ENCODE data around the gene EXOG.

Gene EXOG

DNA sequence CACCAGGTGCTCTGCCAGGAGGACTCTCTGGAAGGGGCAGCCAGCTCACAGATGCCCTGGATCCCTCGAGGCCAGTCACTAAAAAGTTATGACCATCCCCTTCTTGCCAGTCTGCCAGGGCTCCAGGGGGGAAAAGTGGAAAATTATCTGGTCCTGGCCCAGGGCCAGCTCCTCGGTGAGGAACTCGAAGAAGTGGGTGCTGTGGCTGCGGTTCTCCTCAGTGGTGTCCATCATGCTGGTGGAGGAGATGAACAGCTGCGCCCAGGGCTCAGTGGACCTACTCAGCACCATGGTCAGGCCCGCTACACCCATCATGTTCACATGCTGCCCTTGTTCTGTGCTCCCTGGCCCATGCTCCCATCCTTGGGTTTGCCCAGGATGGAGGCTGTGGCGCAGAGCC lies 19.2 kb downstream of the EXOG start:
- DNase-seq = no peak

GRCh38 chr3:38516669-38517068 lies 20.5 kb downstream of the EXOG start:
- DNase-seq = no peak

DNA sequence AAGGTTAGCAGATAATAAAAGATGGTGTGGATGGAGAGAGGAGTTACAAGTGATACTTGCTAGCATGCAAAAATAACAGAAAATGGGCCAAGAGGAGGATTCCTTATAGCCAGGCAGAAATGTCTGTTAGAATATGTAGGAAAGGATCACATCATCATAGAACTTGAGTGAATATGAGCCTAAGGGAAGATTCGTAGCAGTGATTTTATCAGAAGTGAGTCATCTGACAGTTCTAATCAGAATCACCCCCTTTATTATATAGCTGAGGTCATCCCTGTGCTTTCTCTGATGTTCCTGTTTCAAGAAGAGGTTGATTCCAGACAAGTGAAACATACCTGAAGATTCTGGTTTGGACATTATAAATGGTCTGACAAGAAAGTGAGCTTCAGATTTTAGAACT lies 22.9 kb downstream of the EXOG start:
- DNase-seq = no peak

DNA sequence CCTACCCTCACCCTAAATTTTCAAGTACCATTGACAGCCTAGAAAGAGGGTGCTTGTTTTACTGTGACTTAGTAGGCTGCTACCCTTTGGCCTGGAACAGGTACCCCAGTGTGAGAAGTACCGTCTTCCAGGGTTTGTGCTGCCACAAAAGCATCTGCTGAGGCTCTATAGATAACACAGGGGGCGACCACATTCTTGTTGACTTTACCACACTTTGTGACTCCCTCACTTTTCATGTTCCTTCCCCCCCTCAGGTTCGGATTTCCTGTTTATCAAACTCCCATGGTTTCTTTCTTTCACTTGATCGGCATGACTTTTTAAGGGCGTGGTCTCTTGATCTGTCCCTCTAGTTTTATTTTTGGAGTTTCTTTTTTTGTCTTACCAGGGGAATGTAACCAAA lies 23.5 kb downstream of the EXOG start:
- no peak for DNase-seq

GRCh38 chr3:38521391-38521987 lies 25.3 kb downstream of the EXOG start:
- peak; percentile 53 for DNase-seq

DNA sequence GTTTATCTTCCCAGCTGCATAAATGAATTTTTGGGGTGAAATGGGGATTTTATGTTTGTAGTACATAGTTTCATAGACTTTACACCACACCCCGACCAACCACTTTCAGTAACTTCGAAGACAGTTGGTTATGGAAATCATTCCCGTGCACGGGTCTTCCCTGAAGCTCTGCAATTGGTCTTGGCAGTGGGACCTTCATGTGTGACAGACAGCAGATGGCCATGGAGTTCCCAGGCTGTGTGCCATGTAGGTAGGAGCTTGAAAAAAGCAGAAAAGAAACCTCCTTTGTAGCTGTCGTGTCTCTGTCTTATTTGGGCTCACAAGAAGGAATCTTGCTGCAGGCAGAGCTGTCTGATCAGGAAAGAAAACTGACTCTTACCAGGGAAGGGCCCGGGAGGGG lies 25.9 kb downstream of the EXOG start:
- no peak for DNase-seq

DNA sequence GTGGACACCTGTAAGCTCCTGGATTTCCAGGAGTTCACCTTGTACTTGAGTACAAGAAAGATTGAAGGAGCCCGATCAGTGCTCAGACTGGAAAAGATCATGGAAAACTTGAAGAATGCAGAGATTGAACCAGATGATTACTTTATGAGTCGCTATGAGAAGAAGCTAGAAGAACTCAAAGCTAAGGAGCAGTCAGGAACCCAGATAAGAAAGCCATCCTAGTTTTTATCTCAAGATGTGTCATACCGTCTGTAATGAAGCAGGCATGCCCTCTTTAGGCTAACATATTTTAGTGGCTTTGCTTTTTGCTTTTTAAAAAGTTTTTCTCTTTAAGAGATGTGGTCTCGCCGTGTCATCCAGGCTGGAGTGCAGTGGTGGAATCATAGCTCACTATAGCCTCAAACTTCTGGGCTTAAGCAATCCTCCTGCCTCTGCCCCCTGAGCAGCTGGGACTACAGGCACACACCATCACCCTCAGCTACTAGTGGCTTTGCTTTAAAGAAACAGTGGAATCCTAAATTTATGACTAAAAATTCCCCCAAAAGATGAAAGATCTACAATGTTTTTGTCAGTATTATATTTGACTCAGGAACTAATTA lies 28.1 kb downstream of the EXOG start:
- DNase-seq = no peak

- no peak for DNase-seq
Observed at GRCh38 chr3:38526792-38527191, 30.7 kb downstream of the EXOG start.

GRCh38 chr3:38528457-38528856 lies 32.3 kb downstream of the EXOG start:
- no peak for DNase-seq

- DNase-seq = no peak
Observed at GRCh38 chr3:38532529-38532928, 36.4 kb downstream of the EXOG start.

- DNase-seq = no peak
Observed at GRCh38 chr3:38533285-38533976, 37.3 kb downstream of the EXOG start.

DNA sequence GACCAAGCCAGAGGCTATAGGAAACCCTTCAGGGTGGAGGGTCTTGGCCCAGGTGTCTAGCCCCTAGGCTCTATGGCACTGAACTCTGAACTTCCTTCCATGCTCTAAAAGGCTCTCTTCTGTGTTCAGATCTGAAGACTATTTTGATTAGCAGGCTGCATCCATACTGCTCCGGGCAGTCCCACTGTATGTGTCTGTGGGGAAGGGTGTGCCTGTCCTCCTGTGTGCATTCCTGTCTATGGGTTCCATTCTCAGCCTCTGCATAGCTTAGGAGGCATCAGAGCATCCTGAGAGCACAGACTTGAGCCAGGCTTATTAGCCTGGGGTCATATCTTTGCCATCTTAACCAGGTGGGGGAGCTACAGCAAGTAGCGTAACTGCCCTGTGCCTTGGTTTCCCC lies 38.0 kb downstream of the EXOG start:
- no peak for DNase-seq

- DNase-seq = no peak
Observed at GRCh38 chr3:38534604-38535003, 38.5 kb downstream of the EXOG start.

- DNase-seq = no peak
Observed at GRCh38 chr3:38536671-38537070, 40.5 kb downstream of the EXOG start.

DNA sequence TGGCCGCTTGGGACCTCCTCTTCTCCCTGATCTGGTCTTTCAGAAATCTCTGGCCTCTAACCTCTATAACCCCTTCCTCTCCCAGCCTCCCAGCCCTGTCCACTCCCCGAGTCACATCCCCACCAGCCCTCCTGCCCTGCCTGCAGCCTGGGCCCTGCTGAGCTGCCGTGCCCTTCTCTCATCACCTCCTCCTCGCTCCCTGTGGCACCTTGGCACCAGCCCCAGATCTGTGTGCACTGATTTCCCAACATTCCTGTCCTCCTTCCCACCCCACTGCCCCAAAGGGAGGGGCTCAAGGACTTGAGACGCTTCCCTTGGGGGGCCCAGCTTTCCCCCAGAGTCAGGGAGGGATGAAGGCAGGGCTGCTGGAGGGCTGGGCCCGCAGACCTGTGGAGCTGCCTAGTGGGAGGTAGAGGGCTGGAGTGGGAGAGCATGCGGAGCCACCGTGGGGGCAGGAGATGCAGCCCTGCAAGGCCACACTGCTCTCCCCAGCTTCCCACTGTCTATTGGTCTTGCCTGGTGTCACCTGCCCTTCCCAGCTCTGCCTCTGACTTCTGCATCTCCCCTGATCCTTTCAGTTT lies 42.7 kb downstream of the EXOG start:
- no peak for DNase-seq

- no peak for DNase-seq
Observed at GRCh38 chr3:38541806-38542205, 45.7 kb downstream of the EXOG start.

GRCh38 chr3:38542401-38543298 lies 46.5 kb downstream of the EXOG start:
- no peak for DNase-seq

DNA sequence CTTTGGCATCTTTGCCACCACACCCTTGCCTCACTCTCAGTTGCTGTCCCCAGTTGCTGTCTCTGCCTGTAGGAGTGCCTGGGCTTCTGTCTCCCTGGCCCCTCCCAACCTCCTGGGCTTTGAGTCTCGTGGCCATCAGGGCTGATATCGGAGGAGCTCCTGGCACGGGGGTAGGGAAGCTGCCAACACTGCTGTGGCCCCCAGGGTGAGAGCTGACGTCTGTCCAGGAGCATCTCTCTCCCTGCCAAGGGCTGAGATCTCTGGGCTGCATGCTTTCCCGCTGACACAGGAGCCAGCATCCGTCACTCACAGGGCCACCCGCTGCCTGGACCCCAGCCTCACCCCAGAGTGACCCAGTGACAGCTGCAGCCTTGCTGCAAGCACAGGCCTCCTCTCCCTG lies 47.4 kb downstream of the EXOG start:
- no peak for DNase-seq

- DNase-seq = no peak
Observed at GRCh38 chr3:38544926-38545325, 48.8 kb downstream of the EXOG start.

DNA sequence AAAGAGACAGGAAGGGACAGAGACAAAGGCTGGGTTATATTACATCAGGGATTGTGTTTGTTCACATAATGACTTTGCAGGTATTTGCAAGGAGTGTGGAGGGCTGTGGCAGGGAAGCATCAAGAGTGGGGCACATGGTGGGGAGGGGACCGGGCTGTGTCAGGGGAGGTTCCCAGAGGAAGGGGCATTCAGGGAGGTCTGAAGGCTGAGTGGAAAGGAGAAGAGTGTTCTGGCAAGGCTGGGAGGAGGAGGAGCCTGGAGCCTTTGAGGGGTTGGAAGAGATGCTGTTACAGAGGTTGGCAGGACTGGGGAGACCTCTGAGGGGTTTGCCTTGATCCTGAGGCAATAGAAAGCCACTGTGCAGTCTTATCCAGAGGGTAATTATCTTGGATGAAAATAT lies 49.4 kb downstream of the EXOG start:
- DNase-seq = no peak

DNA sequence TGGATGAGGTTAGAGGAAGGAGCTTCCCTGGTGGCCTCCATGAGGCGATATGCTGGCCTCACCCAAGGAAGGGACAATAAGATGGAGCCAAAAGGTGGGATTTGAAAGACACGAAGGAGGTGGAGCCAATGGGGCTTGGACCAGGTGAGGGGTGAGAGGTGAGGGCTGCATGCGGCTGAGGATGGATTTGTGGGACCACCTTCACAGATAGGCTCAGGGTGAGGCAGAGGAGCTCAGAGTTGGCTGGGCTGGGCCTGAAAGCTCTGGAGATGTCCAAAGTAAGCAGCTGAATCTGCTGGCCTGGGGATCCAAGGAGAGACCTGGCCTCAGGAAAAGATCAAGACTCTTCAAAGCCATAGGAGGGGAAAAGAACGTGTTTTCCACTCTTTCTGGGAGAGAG lies 49.8 kb downstream of the EXOG start:
- DNase-seq = no peak

DNA sequence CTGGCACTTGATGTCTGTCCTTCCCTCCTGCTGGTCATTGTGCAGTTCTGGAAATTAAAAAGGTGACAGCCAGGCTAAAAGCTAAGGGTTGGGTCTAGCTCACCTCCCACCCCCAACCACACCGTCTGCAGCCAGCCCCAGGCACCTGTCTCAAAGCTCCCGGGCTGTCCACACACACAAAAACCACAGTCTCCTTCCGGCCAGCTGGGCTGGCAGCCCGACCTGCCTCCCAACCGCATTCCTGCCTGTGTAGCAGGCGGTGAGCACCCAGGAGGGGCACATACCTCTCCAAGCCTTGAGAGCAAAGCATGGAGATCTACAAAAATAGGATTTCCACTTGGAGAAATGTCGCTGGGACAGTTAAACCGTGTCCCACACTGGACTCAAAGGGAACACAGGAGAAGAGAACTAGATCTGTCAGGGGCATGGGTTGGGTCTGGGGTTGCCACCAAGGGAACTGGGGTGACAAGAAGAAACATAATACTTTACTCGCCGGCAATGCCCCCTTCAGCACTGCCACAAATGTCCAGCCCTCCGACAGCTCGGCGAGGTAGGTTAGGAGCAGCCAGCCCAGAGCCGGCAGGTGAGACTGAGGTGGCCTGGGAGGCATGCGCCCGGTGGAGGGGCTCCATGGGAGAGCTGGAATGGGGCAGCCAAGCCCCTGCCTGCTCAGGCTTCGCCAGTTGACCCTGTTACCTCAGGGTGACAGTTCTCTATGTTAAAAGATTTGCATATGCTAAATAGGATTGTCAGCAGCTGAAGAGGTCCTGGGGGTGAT lies 52.2 kb downstream of the EXOG start:
- DNase-seq = no peak

Measured in activated T-cell treated with anti-CD3 and anti-CD28 coated beads for 4 hours (primary cell).